HepG2 (cell line): ENCODE measurements around the gene RHOG. TPM values are rescaled to one million over a fixed set of nuclear protein-coding genes. Genes with fewer than 3 reads are reported as not detected.

Experiments
- BCL3 ChIP-seq: sonication (generic); formaldehyde crosslinking; IDR thresholded peaks from 2 replicates; pipeline ENCODE4 v1.5.1; 2020; ENCODE audit warnings: mild to moderate bottlenecking, missing genetic modification reagents, moderate library complexity
- GABPB1 ChIP-seq: IDR thresholded peaks from 2 replicates; pipeline ENCODE4 v1.6.1; 2016; ENCODE audit warnings: mild to moderate bottlenecking, missing genetic modification reagents, moderate library complexity, missing compliant biosample characterization
- HDAC1 ChIP-seq: sonication (generic); formaldehyde crosslinking; IDR thresholded peaks from 2 replicates; pipeline ENCODE4 v1.5.1; 2020; ENCODE audit warnings: mild to moderate bottlenecking, missing genetic modification reagents
- HNF1A ChIP-seq, 2 experiments: sonication (generic) in 1 of 2; formaldehyde crosslinking in 1 of 2; IDR thresholded peaks; 2 replicates each; pipeline versions ENCODE4 v1.4.0 to v1.6.1; 2016 to 2020; ENCODE audit warnings: borderline replicate concordance in 1 of 2, low read depth in 1 of 2, mild to moderate bottlenecking in 1 of 2, missing genetic modification reagents in 1 of 2
- KLF6 ChIP-seq: IDR thresholded peaks from 2 replicates; pipeline ENCODE4 v1.8.0; 2016; ENCODE audit warnings: missing biosample characterization, missing genetic modification reagents
- MAZ ChIP-seq, 2 experiments: sonication (generic) in 1 of 2; formaldehyde crosslinking in 1 of 2; IDR thresholded peaks; 2 replicates each; pipeline versions ENCODE4 v1.5.0 to v1.6.1; 2012 to 2020; ENCODE audit warnings: low read depth in 2 of 2, mild to moderate bottlenecking in 2 of 2, borderline replicate concordance in 1 of 2, improper control_type of control experiment in 1 of 2, low read length in 1 of 2, missing genetic modification reagents in 1 of 2, moderate library complexity in 1 of 2
- MIER2 ChIP-seq: IDR thresholded peaks from 2 replicates; pipeline ENCODE4 v1.6.1; 2016; ENCODE audit warnings: missing biosample characterization, missing genetic modification reagents
- NBN ChIP-seq: fragments of 450-650 bp; conservative IDR thresholded peaks from 2 replicates; pipeline ENCODE4 v1.6.1; 2017
- NFIB ChIP-seq: sonication (generic); formaldehyde crosslinking; IDR thresholded peaks from 2 replicates; pipeline ENCODE4 v1.9.0; 2021; ENCODE audit warnings: missing genetic modification reagents, mild to moderate bottlenecking, borderline replicate concordance
- YEATS2 ChIP-seq: sonication (generic); formaldehyde crosslinking; IDR thresholded peaks from 2 replicates; pipeline ENCODE4 v1.4.0; 2020; ENCODE audit warnings: missing genetic modification reagents, borderline replicate concordance
- ZNF10 ChIP-seq: sonication (generic); formaldehyde crosslinking; IDR thresholded peaks from 2 replicates; pipeline ENCODE4 v1.4.0; 2020; ENCODE audit warnings: mild to moderate bottlenecking, low read depth, missing genetic modification reagents, borderline replicate concordance
- ZNF33B ChIP-seq: sonication (generic); formaldehyde crosslinking; IDR thresholded peaks from 2 replicates; pipeline ENCODE4 v1.5.1; 2020; ENCODE audit warnings: mild to moderate bottlenecking, missing genetic modification reagents
- ZNF484 ChIP-seq: sonication (generic); formaldehyde crosslinking; IDR thresholded peaks from 2 replicates; pipeline ENCODE4 v1.5.1; 2020; ENCODE audit warnings: mild to moderate bottlenecking, low read depth, missing genetic modification reagents, borderline replicate concordance
- ZNF580 ChIP-seq: IDR thresholded peaks from 2 replicates; pipeline ENCODE4 v1.6.1; 2016; ENCODE audit warnings: low read depth, borderline replicate concordance
- ZNF639 ChIP-seq: conservative IDR thresholded peaks from 2 replicates; pipeline ENCODE4 v1.6.1; 2018; ENCODE audit warnings: missing genetic modification reagents
- ZNF674 ChIP-seq: sonication (generic); formaldehyde crosslinking; IDR thresholded peaks from 2 replicates; pipeline ENCODE4 v1.5.0; 2020; ENCODE audit warnings: low read depth, mild to moderate bottlenecking, missing genetic modification reagents
- ZNF709 ChIP-seq: sonication (generic); formaldehyde crosslinking; IDR thresholded peaks from 2 replicates; pipeline ENCODE4 v1.5.0; 2020; ENCODE audit warnings: mild to moderate bottlenecking, missing genetic modification reagents
- ZNF761 ChIP-seq: sonication (generic); formaldehyde crosslinking; conservative IDR thresholded peaks from 2 replicates; pipeline ENCODE4 v1.4.0; 2020; ENCODE audit warnings: mild to moderate bottlenecking, missing genetic modification reagents
- ZNF780A ChIP-seq: sonication (generic); formaldehyde crosslinking; IDR thresholded peaks from 2 replicates; pipeline ENCODE4 v1.8.0; 2022; ENCODE audit warnings: mild to moderate bottlenecking, missing genetic modification reagents, moderate library complexity
- polyA plus RNA-seq, 8 experiments: library from polyadenylated mRNA; depleted of rRNA in 3 of 8; stranded (reverse) in 7 of 8; unstranded in 1 of 8; fragments of >200 nt; fragmentation: Illumina TruSeq in 4 of 8; extraction: Trizol in 4 of 8; gene quantifications; 2 replicates each; pipeline versions ENCODE4 v1.2.1 to v1.2.3, GENCODE V29; 2011 to 2016; ENCODE audit warnings: low read depth in 4 of 8, missing spikeins in 1 of 8, mixed read lengths in 1 of 8; ENCODE audit not compliant: insufficient read depth in 1 of 8
- total RNA-seq, 5 experiments: library from RNA; depleted of rRNA; stranded (reverse); fragments of >200 nt; fragmentation: Illumina TruSeq; extraction: Trizol; gene quantifications; 2 replicates each; pipeline ENCODE4 v1.2.3, GENCODE V29; 2016; ENCODE audit warnings: low read depth in 1 of 5

The RHOG gene
- total and polyA plus RNA-seq, 2 of the 13 experiments (the other 11 are each of a cell fraction or from before 2014, with no cell fraction given) = 7.7 to 23.4 TPM

- TF ChIP-seq MAZ (IDR thresholded peaks at IDR 0.05; ENCODE audit: borderline replicate concordance, low read depth, low read length) (no peak), MAZ (CRISPR knock-in tag; IDR thresholded peaks at IDR 0.05; ENCODE audit: low read depth) (no peak), ZNF33B (CRISPR knock-in tag) (no peak), ZNF780A (CRISPR knock-in tag) (0 out of 2 replicates have a peak, but pooled peaks have one; percentile 34), ZNF709 (CRISPR knock-in tag) (0 out of 2 replicates have a peak, but pooled peaks have one; percentile 52), BCL3 (no peak), ZNF674 (CRISPR knock-in tag) (no peak), ZNF761 (no peak), MIER2 (CRISPR knock-in tag) (no peak), ZNF580 (CRISPR knock-in tag) (no peak; the same call in 1 of the 2 replicates), ZNF10 (CRISPR knock-in tag) (no peak), NBN (no peak), ZNF639 (CRISPR knock-in tag) (no peak), HNF1A (IDR thresholded peaks at IDR 0.05; ENCODE audit: low read depth) (no peak), HNF1A (CRISPR knock-in tag; IDR thresholded peaks at IDR 0.05; ENCODE audit: borderline replicate concordance) (no peak), ZNF484 (CRISPR knock-in tag) (no peak), KLF6 (0 out of 2 replicates have a peak, but pooled peaks have one; percentile 22), NFIB (CRISPR knock-in tag) (no peak), GABPB1 (peak; percentile 68; the same call in 1 of the 2 replicates), HDAC1 (CRISPR knock-in tag) (0 out of 2 replicates have a peak, but pooled peaks have one; percentile 18), YEATS2 (CRISPR knock-in tag) (no peak)
Measured at GRCh38 chr11:3807909-3808860, 32.6 kb downstream of the RHOG start, which contains the start of gene PGAP2 (continued).
